Large intestine (tissue), 3 donors: ENCODE results near the gene RCN1. TPM values are rescaled to one million over a fixed set of nuclear protein-coding genes. Genes with fewer than 3 reads are reported as not detected.
A peak's percentile ranks its signal among the peaks of the same experiment; 100 is the strongest.
"Not testable (repeated sequence)": the region's sequence is repeated elsewhere in the genome, so short reads cannot be mapped to it uniquely, and the experiment has no call there.

Experiments used
- DNase-seq, 2 donors: peaks; one replicate each; pipeline versions ENCODE4 v3.0.0 to v3.0.0-alpha.2; 2013
- H3K27ac ChIP-seq: one replicate; pipeline ENCODE4 v1.5.1; 2013; ENCODE audit warnings: low read length
- H3K27me3 ChIP-seq: 2 replicates; pipeline ENCODE4 v1.6.1; 2013; ENCODE audit warnings: low read length; ENCODE audit not compliant: control insufficient read depth, insufficient read depth
- H3K36me3 ChIP-seq: 2 replicates; pipeline ENCODE4 v1.6.1; 2013; ENCODE audit warnings: low read length; ENCODE audit not compliant: control insufficient read depth, insufficient read depth
- H3K4me1 ChIP-seq: one replicate; pipeline ENCODE4 v1.6.1; 2013; ENCODE audit warnings: low read length; ENCODE audit not compliant: control insufficient read depth, insufficient read depth
- H3K4me3 ChIP-seq: one replicate; pipeline ENCODE4 v1.5.1; 2013; ENCODE audit warnings: low read length
- H3K9me3 ChIP-seq: one replicate; pipeline ENCODE4 v1.6.1; 2013; ENCODE audit warnings: mild to moderate bottlenecking, low read depth, low read length, moderate library complexity; ENCODE audit not compliant: control insufficient read depth
- WGBS: methylation state at CpG from one replicate; pipeline ENCODE4 v1.1.5; 2013; ENCODE audit warnings: low lambda C conversion rate; ENCODE audit not compliant: insufficient coverage; 5-methylcytosine and 5-hydroxymethylcytosine counted together
- polyA plus RNA-seq: library from polyadenylated mRNA; unstranded; fragments of 120-200 nt; gene quantifications from one replicate; pipeline ENCODE4 v1.2.1, GENCODE V29; 2013

Gene RCN1
- polyA plus RNA-seq, 1 donor = 101 TPM

- no CpG with 5 or more reads among the region's 8 CpGs for WGBS
- H3K27ac ChIP-seq = no peak overlapping the region
- H3K4me3 ChIP-seq = no peak overlapping the region
- DNase-seq = no peak
- H3K9me3 ChIP-seq = no peaks in the 10 kb centered on the region
- no peaks in the 10 kb centered on the region for H3K27me3 ChIP-seq
- H3K4me1 ChIP-seq = no peaks in the 10 kb centered on the region
- H3K36me3 ChIP-seq = peaks cover 62% of the 10 kb centered on the region
Measured at GRCh38 chr11:32098142-32098903, 7.4 kb downstream of the RCN1 start.

GRCh38 chr11:32099516-32099915 lies 8.6 kb downstream of the RCN1 start:
- no CpG with 5 or more reads among the region's 4 CpGs for WGBS
- H3K36me3 ChIP-seq = peaks cover 70% of the 10 kb centered on the region
- no peak overlapping the region for H3K4me3 ChIP-seq
- H3K9me3 ChIP-seq = no peaks in the 10 kb centered on the region
- H3K4me1 ChIP-seq = no peaks in the 10 kb centered on the region
- DNase-seq = no peak
- H3K27ac ChIP-seq = no peak overlapping the region
- no peaks in the 10 kb centered on the region for H3K27me3 ChIP-seq

- DNase-seq = no peak
- Histone ChIP-seq H3K4me1 (no peaks in the 10 kb centered on the region), H3K27ac (no peak overlapping the region), H3K27me3 (no peaks in the 10 kb centered on the region), H3K9me3 (no peaks in the 10 kb centered on the region), H3K4me3 (no peak overlapping the region), H3K36me3 (peaks cover 71% of the 10 kb centered on the region)
- no CpG with 5 or more reads among the region's 5 CpGs for WGBS
Measured at GRCh38 chr11:32100495-32100894, 9.6 kb downstream of the RCN1 start.

GRCh38 chr11:32101791-32102190 lies 10.9 kb downstream of the RCN1 start:
- Histone ChIP-seq H3K27ac (no peak overlapping the region), H3K4me3 (no peak overlapping the region), H3K27me3 (no peaks in the 10 kb centered on the region), H3K36me3 (peaks cover 74% of the 10 kb centered on the region), H3K4me1 (no peaks in the 10 kb centered on the region), H3K9me3 (no peaks in the 10 kb centered on the region)
- DNase-seq = no peak
- WGBS = 93% methylated on average over 3 of the region's 11 CpGs

GRCh38 chr11:32103121-32103719 lies 12.3 kb downstream of the RCN1 start:
- 27% methylated on average over 4 of the region's 11 CpGs for WGBS
- H3K27ac ChIP-seq = not testable (repeated sequence)
- peaks cover 60% of the 10 kb centered on the region for H3K36me3 ChIP-seq

GRCh38 chr11:32103941-32104340 lies 13.1 kb downstream of the RCN1 start:
- DNase-seq = no peak
- H3K36me3 ChIP-seq = peaks cover 53% of the 10 kb centered on the region
- 100% methylated on average over 4 of the region's 5 CpGs for WGBS
- no peaks in the 10 kb centered on the region for H3K9me3 ChIP-seq
- no peaks in the 10 kb centered on the region for H3K27me3 ChIP-seq
- H3K4me3 ChIP-seq = no peak overlapping the region
- no peak overlapping the region for H3K27ac ChIP-seq
- no peaks in the 10 kb centered on the region for H3K4me1 ChIP-seq

More at GRCh38 chr11:32103121-32103719, 12.3 kb downstream of the RCN1 start:
- DNase-seq = peak in 1 of 2 donors; percentile 21
- H3K4me1 ChIP-seq, H3K9me3 ChIP-seq, H3K4me3 ChIP-seq, H3K27me3 ChIP-seq: not testable (repeated sequence)

- DNase-seq = no peak
- Histone ChIP-seq H3K4me1 (no peaks in the 10 kb centered on the region), H3K9me3 (no peaks in the 10 kb centered on the region), H3K27me3 (no peaks in the 10 kb centered on the region), H3K4me3 (no peak overlapping the region), H3K27ac (no peak overlapping the region), H3K36me3 (peaks cover 34% of the 10 kb centered on the region)
- no CpG with 5 or more reads among the region's 7 CpGs for WGBS
Measured at GRCh38 chr11:32105871-32106560, 15.1 kb downstream of the RCN1 start.

- no peak overlapping the region for H3K27ac ChIP-seq
- H3K4me3 ChIP-seq = no peak overlapping the region
- 96% methylated on average over 3 of the region's 6 CpGs for WGBS
- H3K27me3 ChIP-seq = no peaks in the 10 kb centered on the region
- no peak for DNase-seq
- no peaks in the 10 kb centered on the region for H3K9me3 ChIP-seq
- H3K4me1 ChIP-seq = no peaks in the 10 kb centered on the region
- peaks cover 21% of the 10 kb centered on the region for H3K36me3 ChIP-seq
Measured at GRCh38 chr11:32107647-32108046, 16.8 kb downstream of the RCN1 start.

GRCh38 chr11:32108576-32108975 lies 17.7 kb downstream of the RCN1 start:
- Histone ChIP-seq H3K4me1 (no peaks in the 10 kb centered on the region), H3K27ac (no peak overlapping the region), H3K36me3 (peaks cover 14% of the 10 kb centered on the region), H3K27me3 (peaks cover 3% of the 10 kb centered on the region), H3K4me3 (no peak overlapping the region), H3K9me3 (no peaks in the 10 kb centered on the region)
- DNase-seq = no peak

GRCh38 chr11:32109138-32109537 lies 18.3 kb downstream of the RCN1 start:
- Histone ChIP-seq H3K9me3 (no peaks in the 10 kb centered on the region), H3K27ac (no peak overlapping the region), H3K4me1 (no peaks in the 10 kb centered on the region), H3K4me3 (no peak overlapping the region), H3K27me3 (peaks cover 5% of the 10 kb centered on the region), H3K36me3 (peaks cover 8% of the 10 kb centered on the region)
- WGBS = 80% methylated on average over 1 of the region's 4 CpGs
- DNase-seq = no peak
